ENCODE measurements around the gene TRIM44.

- TF ChIP-seq POLR2A (IDR thresholded peaks at IDR 0.05; ENCODE audit: low read length): no peak
- no peak for TF ChIP-seq GATA1 (IDR thresholded peaks at IDR 0.05; ENCODE audit: low read depth, low read length)
These were observed 183.3 kb downstream of the TRIM44 start for GRCh38 chr11:35845860-35846259.
